Activated T-cell treated with anti-CD3 and anti-CD28 coated beads for 1 hour (primary cell): Measurements from ENCODE around the gene MED27.
"Not testable (repeated sequence)": the region's sequence is repeated elsewhere in the genome, so short reads cannot be mapped to it uniquely, and the experiment has no call there.

ENCODE experiments used
- DNase-seq: peaks from one replicate; pipeline ENCODE4 v3.0.0-alpha.2; 2020; ENCODE audit warnings: low read depth

The MED27 gene

GRCh38 chr9:131963072-131964030 is 116.3 kb downstream of the MED27 start:
- no peak for DNase-seq

GRCh38 chr9:131961496-131961880 is 118.2 kb downstream of the MED27 start:
- DNase-seq: no peak

GRCh38 chr9:131960851-131961495 is 118.7 kb downstream of the MED27 start:
- no peak for DNase-seq

GRCh38 chr9:131960311-131960710 is 119.4 kb downstream of the MED27 start:
- DNase-seq: no peak

GRCh38 chr9:131959887-131960286 is 119.8 kb downstream of the MED27 start:
- DNase-seq: no peak

- no peak for DNase-seq
These were observed 120.6 kb downstream of the MED27 start for GRCh38 chr9:131959056-131959455.

GRCh38 chr9:131954299-131954698 is 125.4 kb downstream of the MED27 start:
- DNase-seq: no peak

GRCh38 chr9:131951905-131952304 is 127.8 kb downstream of the MED27 start:
- no peak for DNase-seq

- no peak for DNase-seq
These were observed 128.5 kb downstream of the MED27 start for GRCh38 chr9:131951155-131951554.

GRCh38 chr9:131950487-131950886 is 129.2 kb downstream of the MED27 start:
- no peak for DNase-seq

GRCh38 chr9:131946180-131946579 is 133.5 kb downstream of the MED27 start:
- no peak for DNase-seq

- no peak for DNase-seq
These were observed 136.3 kb downstream of the MED27 start for GRCh38 chr9:131943351-131943841.

GRCh38 chr9:131942146-131942720 is 137.4 kb downstream of the MED27 start:
- DNase-seq: no peak

- no peak for DNase-seq
These were observed 142.2 kb downstream of the MED27 start for GRCh38 chr9:131937451-131937850.

GRCh38 chr9:131936929-131937328 is 142.7 kb downstream of the MED27 start:
- DNase-seq: no peak

GRCh38 chr9:131934673-131935072 is 145.0 kb downstream of the MED27 start:
- no peak for DNase-seq

GRCh38 chr9:131927091-131927490 is 152.6 kb downstream of the MED27 start:
- no peak for DNase-seq

GRCh38 chr9:131926360-131926922 is 153.2 kb downstream of the MED27 start:
- no peak for DNase-seq

GRCh38 chr9:131925677-131926177 is 153.9 kb downstream of the MED27 start:
- no peak for DNase-seq

- DNase-seq: no peak
These were observed 155.9 kb downstream of the MED27 start for GRCh38 chr9:131923766-131924165.

GRCh38 chr9:131923132-131923671 is 156.5 kb downstream of the MED27 start:
- DNase-seq: no peak

GRCh38 chr9:131921635-131922034 is 158.0 kb downstream of the MED27 start:
- not testable (repeated sequence) for DNase-seq
